ENCODE data around the gene PTPN4. TPM values are rescaled to one million over a fixed set of nuclear protein-coding genes. Genes with fewer than 3 reads are reported as not detected.

Gene PTPN4
- total and polyA plus RNA-seq, 7 donors, result 2.1 to 35.4 (median 17.3) TPM

GRCh38 chr2:119744335-119744939 is 15.3 kb upstream of the PTPN4 start:
- Histone ChIP-seq H3K9me3 (no peaks in the 10 kb centered on the region), H3K27ac (no peak overlapping the region), H3K36me3 (ENCODE audit: insufficient read depth in 1 of 2, low read depth in 1 of 2) (no peaks in the 10 kb centered on the region), H3K4me1 (peaks cover 12% of the 10 kb centered on the region), H3K4me3 (no peak overlapping the region), H3K27me3 (ENCODE audit: insufficient read depth in 3 of 3, low read length in 2 of 3) (no peaks in the 10 kb centered on the region)
- ATAC-seq (no peak), DNase-seq (no peak)
- TF ChIP-seq CTCF (IDR thresholded peaks at IDR 0.05), result no peak
- 71 to 89% (median 88%) methylated on average over 2 of the region's 2 CpGs for WGBS, 3 donors
- intact Hi-C loops (cut with DNase I), result no loop called here

GRCh38 chr2:119745566-119745965 is 14.2 kb upstream of the PTPN4 start:
- Histone ChIP-seq H3K4me1 (peaks cover 4% of the 10 kb centered on the region), H3K4me3 (no peak overlapping the region), H3K9me3 (no peaks in the 10 kb centered on the region), H3K27ac (no peak overlapping the region), H3K27me3 (ENCODE audit: insufficient read depth in 3 of 3, low read length in 2 of 3) (no peaks in the 10 kb centered on the region), H3K36me3 (ENCODE audit: insufficient read depth in 1 of 2, low read depth in 1 of 2) (no peaks in the 10 kb centered on the region)
- TF ChIP-seq CTCF (IDR thresholded peaks at IDR 0.05), result no peak
- DNase-seq, result no peak
- intact Hi-C loops (cut with DNase I), result no loop called here
- ATAC-seq, result no peak
- WGBS, 3 donors, result 55 to 73% (median 57%) methylated on average over 2 of the region's 2 CpGs

- H3K4me3 ChIP-seq, result no peak overlapping the region
- H3K27ac ChIP-seq, result no peak overlapping the region
- peak in 3 of 4 donors; percentile 23 to 36 (median 35) for ATAC-seq
- DNase-seq, result no peak
- TF ChIP-seq CTCF (IDR thresholded peaks at IDR 0.05), result no peak
- H3K9me3 ChIP-seq, result no peaks in the 10 kb centered on the region
- 77 to 83% (median 78%) methylated on average over 15 of the region's 15 CpGs for WGBS, 3 donors
- no peaks in the 10 kb centered on the region for H3K27me3 ChIP-seq (ENCODE audit: insufficient read depth in 3 of 3, low read length in 2 of 3)
- H3K36me3 ChIP-seq (ENCODE audit: insufficient read depth in 1 of 2, low read depth in 1 of 2), result no peaks in the 10 kb centered on the region
- H3K4me1 ChIP-seq, result peaks cover 4% of the 10 kb centered on the region
- intact Hi-C loops (cut with DNase I), result no loop called here
Observed at GRCh38 chr2:119746836-119747686, 12.7 kb upstream of the PTPN4 start.

- intact Hi-C loops (cut with DNase I), result no loop called here
- H3K27ac ChIP-seq, result no peak overlapping the region
- no peaks in the 10 kb centered on the region for H3K27me3 ChIP-seq (ENCODE audit: insufficient read depth in 3 of 3, low read length in 2 of 3)
- WGBS, 3 donors, result 89 to 91% (median 90%) methylated on average over 4 of the region's 4 CpGs
- no peak overlapping the region for H3K4me3 ChIP-seq
- ATAC-seq (no peak), DNase-seq (no peak)
- TF ChIP-seq CTCF (IDR thresholded peaks at IDR 0.05), result no peak
- peaks cover 4% of the 10 kb centered on the region for H3K4me1 ChIP-seq
- H3K36me3 ChIP-seq (ENCODE audit: insufficient read depth in 1 of 2, low read depth in 1 of 2), result no peaks in the 10 kb centered on the region
- H3K9me3 ChIP-seq, result no peaks in the 10 kb centered on the region
Observed at GRCh38 chr2:119748135-119748534, 11.6 kb upstream of the PTPN4 start.
